NCI-H128 (cell line): ENCODE results near the gene TYMP.
A peak's percentile ranks its signal among the peaks of the same experiment; 100 is the strongest.
"Not testable (repeated sequence)": the region's sequence is repeated elsewhere in the genome, so short reads cannot be mapped to it uniquely, and the experiment has no call there.

Experiments
- DNase-seq: peaks from one replicate; lab custom pipeline; 2025; ENCODE audit not compliant: unreplicated experiment; lab: John Stamatoyannopoulos, UW

The TYMP gene

GRCh38 chr22:50562523-50563412 is 33.0 kb upstream of the TYMP start, which contains the start of gene SYCE3:
SYCE3 (minus strand) TSS chr22:50562919; CDS start chr22:50556405, 6,514 bp downstream.
- DNase-seq: peak; percentile 78

DNA sequence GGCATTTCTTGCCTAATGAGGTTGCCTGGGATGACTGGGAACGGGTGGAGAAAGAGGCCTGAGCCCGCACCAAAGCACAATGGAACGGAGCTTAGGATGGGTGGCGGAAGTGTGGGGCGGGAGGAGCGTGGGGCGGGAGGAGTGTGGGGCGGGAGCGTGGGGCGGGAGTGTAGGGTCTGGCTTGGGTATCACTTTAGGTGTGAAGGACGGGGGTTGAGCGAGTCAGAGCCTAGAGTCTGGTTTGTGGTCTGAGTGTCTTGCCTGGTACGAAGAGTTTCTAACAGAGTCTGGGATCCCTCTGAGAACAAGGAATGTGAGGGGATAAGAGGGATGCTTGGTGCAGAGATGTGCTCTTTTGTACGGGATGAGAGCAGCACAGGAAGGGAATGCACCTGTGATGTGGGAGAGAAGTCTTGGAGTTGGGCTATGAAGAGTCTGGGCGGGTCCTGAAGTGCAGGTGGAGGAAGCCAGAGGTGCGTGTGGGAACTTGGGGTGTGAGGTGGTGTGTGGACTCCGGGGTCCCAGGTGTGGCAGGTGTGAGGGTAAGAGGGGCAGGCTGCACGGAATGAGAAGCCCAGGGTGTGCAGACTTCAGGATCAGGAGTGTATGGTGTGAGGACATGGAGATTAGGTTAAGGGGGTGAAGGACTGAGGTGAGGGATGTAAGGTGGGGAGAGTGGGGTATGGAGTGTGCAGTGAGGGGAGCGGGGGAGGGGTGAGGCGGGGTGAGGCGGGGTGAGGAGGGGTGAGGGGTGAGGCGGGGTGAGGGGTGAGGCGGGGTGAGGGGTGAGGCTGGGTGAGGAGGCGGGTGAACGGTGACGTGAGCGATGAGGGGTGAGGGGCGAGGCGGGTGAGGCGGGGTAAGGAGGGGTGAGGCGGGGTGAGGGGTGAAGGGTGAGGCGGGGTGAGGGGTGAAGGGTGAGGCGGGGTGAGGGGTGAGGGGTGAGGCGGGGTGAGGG is 31.9 kb upstream of the TYMP start:
- DNase-seq: no peak

- DNase-seq: no peak
Observed at GRCh38 chr22:50560034-50560433, 30.2 kb upstream of the TYMP start.

DNA sequence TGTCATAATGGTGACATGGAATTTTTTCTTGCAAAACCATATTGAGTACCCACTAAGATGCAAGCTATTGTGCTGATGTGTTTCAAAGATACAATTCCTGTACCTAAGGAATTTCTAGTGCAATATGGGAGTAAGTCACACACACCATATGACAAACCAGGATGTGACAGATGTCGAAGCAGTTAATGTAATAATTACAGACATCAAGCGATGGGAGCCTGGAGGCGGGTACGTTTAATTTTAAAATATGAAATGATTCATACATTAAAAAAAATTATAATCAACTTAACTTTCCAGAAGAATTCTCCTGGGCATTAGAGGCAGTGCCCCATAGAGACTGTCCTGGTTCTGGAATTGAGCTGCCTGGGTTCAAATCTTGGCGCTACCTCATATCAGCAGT is 26.9 kb upstream of the TYMP start:
- no peak for DNase-seq

DNA sequence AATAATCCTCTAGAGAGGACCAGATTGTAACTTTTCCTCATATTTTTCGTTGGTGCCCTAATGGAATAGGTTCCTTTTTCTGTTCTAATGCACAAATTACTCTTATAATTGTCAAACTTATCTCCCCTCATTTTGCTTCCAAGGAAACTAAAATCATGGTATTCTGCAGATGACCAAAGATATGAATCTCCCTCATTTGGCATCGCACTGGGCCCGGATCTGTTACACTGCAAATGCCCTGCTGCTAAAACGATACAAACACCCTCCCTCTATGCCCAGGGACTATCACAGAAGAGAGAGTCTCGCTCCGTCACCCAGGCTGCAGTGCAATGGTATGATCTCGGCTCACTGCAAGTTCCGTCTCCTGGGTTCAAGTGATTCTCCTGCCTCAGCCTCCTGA is 23.5 kb upstream of the TYMP start:
- no peak for DNase-seq

DNA sequence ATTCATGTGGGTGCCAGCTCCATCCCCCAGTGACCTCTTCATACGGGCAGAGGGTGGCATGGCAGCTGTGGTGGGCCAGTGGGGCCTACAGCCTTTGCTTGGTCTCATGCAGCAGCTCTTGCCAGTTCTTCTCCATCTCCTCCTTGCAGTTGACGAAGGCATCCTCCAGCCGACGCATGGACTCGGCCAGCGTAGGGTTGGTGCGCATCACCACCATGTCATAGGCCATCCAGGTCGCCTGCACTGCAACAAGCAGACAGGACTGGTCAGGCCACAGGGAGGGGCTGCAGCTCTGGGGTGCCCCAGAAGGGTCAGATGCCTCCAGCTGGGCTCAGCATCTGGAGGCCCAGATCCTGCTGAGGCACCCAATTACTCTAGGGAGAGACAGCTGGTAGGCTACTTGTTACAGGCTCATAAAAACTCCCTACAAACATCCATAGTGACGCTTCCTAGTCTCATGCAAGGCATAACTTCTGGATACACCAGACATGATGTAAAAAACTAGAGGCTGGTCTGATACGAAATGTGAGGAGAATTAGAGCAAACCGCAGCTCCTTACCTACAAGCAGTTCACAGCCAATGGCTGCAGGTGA is 21.4 kb upstream of the TYMP start:
- no peak for DNase-seq

DNA sequence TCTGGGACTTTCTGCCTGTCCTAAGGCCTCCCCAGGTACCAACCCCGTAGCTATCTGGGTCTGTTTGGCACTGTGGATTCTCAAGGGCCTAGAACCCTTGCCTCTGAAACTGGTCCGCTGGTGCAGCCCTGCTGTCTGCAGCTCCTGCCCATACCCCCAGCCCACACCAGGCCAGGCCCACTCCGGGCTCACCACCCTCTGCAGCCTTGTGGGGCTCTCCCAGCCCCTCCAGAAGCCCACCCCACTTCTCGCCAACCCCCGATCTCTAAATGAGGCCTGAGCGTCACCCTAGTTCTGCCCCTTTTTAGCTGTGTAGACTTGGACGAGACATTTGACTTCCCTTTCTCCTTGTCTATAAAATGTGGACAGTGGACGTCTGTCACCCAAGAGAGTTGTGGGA is 20.6 kb upstream of the TYMP start:
- no peak for DNase-seq

DNA sequence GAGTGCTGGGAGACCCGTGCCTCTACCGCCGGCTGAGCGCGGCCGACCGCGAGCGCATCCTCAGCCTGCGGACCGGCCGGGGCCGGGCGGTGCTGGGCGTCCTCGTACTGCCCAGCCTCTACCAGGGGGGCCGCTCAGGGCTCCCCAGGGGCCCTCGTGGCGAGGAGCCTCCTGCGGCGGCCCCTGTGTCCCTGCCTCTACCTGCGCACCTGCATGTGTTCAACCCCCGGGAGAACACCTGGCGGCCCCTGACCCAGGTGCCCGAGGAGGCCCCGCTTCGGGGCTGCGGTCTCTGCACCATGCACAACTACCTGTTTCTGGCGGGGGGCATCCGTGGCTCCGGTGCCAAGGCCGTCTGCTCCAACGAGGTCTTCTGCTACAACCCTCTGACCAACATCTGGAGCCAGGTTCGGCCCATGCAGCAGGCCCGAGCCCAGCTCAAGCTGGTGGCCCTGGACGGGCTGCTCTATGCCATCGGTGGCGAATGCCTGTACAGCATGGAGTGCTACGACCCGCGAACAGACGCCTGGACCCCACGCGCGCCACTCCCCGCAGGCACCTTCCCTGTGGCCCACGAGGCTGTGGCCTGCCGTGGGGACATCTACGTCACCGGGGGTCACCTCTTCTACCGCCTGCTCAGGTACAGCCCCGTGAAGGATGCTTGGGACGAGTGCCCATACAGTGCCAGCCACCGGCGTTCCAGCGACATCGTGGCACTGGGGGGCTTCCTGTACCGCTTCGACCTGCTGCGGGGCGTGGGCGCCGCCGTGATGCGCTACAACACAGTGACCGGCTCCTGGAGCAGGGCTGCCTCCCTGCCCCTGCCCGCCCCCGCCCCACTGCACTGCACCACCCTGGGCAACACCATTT is 19.3 kb upstream of the TYMP start:
- no peak for DNase-seq

GRCh38 chr22:50548040-50548920 is 18.5 kb upstream of the TYMP start:
- DNase-seq: no peak

DNA sequence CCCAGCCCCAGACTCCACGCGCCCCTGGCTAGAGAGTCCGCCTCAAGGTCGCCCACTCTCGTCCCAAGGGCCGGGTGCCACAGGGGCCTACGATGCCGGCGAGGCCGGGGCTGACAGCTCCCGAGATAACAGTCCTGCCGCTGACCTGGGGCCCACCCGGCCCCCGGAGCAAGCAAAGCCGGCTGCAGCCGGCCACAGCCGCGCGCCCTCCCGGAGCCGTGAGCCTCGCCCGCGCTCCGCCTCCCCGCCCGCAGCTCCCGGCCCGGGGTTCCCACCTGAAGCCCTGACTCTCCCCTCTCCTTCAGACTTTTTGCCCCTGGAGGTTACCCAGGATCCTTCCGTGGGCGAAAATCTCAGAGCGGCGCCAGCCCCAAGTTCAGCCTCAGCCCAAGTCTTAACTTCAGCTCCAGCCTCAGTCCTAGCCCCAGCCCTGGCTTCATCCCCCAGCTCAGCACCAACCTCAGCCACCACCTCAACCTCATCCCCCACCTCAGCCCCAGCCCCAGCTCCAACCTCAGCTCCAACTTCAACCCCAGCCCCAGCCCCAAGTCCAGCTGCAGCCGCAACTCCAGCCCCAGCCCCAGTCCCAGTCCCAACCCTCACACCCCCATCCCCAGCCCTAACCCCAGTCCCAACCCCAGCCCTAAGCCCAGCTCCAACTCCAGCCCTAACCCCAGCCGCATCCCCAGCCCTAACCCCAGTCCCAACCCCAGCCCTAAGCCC is 17.6 kb upstream of the TYMP start:
- DNase-seq: no peak

DNA sequence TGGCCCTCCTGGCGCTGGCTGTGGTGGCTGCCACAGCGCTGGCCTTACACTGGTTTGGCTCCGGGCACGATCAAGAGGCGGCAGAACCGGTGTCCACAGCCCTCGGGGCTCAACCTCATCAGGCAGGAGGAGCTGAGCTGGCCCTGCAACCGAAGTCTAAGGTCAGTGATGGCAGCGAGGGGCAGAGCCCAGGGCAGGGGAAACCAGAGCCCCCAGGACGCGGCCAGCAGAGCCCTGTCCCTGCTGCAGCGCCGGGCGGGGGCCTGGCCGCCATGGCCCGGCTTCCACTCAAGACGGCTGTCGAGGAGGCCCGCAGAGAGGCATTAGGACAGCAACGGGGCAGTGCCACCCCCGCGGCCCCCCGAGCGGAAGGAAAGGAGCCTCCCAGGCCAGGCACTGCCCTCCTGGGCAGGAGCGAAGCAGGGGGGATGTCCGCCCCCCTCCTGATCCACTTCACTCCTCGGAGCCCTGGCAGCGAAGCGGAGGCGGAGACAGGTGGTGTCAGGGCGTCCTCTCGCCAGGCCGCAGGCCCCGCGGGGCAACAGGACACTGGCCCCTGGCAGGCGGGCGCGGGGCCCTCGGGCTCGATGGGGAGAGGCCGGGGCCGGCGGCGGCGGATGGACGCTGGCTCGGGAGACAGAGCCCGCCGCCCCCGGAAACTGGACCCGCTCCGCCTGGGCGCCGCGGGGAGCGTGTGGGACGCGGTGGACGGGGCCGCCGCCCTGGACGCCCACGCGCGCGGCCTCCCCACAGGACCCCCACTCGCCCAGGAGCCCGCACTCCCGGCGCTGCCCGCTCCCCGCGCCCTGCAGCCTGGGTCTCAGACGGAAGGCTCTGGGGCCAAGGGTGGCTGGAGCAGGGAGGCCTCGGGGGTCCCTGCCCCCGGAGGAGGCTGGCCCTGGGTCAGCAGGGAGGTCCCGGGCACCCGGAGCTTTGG is 16.8 kb upstream of the TYMP start:
- no peak for DNase-seq

GRCh38 chr22:50545522-50546325 is 15.9 kb upstream of the TYMP start, which contains the start of gene KLHDC7B:
KLHDC7B (plus strand) TSS chr22:50545899; CDS start chr22:50546244, 345 bp downstream.
- DNase-seq: no peak

DNA sequence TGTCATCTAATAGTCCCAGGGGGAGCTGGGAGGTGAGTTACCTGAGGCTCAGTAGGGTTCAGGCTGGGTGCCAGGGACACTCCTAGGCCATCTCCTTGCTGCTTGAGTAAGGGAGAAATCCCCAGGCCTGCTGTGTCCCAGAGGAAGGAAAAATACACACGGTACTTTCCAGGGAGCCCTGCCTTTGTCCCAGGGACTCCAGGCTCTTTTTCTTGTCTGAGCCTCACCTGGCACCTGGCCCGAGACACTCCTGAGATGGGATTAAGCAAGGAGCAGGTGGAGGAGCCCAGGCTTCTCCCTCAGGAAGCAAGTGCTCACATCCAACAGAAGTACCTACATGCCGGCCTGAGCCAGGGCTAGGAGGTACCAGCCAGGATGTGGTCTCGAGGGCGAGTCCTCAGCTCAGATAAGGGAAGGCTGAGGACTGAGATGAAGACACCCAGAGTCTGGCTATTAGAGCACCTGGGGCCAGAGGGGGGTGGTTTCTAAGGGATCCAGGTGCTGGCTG is 15.0 kb upstream of the TYMP start:
- DNase-seq: no peak

DNA sequence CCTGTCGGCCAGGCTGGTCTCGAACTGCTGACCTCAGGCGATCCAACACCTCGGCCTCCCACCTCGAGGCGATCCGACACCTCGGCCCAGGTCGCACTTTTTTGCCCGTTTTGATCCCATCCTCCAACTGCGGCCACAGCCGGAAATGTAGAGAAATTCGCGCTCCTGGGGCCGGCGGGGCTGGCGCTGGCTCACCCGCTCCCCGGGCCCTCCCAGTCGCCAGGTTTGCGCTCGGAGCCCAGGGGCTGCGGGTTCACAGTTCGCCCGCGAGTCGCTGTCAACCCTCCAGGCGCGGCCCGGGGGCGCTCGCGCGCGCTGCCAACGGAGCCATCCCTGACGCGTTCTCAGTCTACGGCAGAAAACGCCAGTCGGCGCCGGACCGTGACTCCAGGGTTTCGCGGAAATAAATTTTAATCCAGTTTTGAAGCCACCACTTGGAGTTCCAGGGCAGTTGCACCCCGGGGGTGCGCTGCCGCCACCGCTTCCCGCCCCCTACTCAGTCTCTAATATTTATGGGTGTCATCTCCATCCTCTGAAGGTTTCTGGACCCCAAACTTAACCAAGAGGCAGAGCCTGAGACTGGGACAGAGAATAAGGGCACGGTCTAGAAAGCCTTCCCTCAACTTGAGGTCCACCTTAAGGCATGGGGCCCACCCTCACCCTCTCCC is 14.4 kb upstream of the TYMP start:
- DNase-seq: no peak

GRCh38 chr22:50542416-50542927 is 12.7 kb upstream of the TYMP start:
- no peak for DNase-seq

DNA sequence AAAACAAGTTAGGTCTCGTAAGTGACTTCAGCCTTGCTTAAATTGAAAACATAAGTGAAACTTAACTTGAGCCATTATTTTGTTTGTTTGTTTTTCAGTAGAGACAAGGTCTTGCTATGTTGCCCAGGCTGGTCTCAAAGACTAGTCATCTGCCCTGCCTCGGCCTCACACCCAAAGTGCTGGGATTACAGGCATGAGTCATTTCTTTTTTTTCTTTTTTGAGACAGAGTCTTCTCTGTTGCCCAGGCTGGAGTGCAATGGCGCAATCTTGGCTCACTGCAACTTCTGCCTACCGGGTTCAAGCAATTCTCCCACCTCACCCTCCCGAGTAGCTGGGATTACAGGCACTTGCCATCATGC is 11.8 kb upstream of the TYMP start:
- DNase-seq: not testable (repeated sequence)
